ENCODE data around the gene CASKIN2.
A peak's percentile ranks its signal among the peaks of the same experiment; 100 is the strongest.
"Not testable (repeated sequence)": the region's sequence is repeated elsewhere in the genome, so short reads cannot be mapped to it uniquely, and the experiment has no call there.

The CASKIN2 gene

GRCh38 chr17:75475851-75476250 lies 39.5 kb downstream of the CASKIN2 start:
- DNase-seq (ENCODE audit: low read depth in 2 of 3, low spot score in 2 of 3): no peak

DNA sequence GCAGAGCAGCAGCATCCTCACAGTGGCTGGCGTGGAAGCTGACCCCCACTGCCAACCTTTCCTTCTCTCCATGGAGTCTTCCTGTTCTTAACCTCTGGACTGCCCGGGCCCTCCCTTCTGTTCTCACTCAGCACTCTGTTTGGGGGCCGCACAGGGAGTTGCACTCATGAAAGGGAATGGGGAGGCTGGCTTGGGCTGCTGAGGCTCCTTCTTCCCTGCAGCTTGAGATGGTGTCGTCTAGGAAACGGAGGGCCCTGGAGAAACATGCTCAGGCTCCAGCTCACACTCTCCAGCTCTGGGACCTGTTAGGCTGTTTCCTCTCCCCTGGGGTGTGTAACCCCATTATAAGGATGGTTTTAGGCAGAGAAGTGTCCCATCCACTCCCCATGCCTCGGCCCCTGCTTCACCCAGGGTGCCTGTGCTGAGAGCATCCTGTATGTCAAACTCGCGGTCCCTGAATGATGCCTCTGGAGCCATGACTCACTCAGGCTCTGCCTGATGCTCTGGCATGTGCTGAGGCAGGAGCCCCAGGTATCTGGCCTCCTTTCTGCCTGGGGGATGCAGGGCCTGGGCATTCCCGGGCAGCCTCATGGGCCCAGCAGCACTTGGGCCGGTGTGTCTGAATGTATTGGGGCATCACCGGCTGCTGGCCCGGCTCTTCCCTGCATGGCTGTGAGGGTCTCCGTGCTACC lies 40.0 kb downstream of the CASKIN2 start:
- DNase-seq (ENCODE audit: low read depth in 2 of 3, low spot score in 2 of 3): no peak

DNA sequence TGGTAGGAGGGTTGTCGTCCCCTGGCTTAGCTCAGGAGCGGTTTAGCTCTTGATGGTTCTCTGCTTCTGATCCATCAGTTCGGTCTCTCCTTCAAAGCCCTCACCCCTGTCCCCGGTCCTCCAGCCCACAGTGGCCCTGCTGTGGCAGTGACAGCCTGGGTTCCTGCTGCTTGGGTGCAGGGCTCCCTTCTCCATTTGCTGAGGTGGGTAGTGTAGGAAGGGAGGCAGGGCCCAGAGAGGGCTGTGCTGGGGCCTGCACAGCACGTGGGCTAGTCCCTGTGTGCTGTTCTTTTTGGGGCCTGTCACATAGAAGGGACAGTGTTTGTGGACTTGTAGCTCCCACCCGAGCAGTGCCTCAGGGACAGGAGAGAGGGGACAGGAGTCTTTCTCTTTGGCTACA lies 40.6 kb downstream of the CASKIN2 start:
- DNase-seq (ENCODE audit: low read depth in 2 of 3, low spot score in 2 of 3): no peak

- no peak for DNase-seq (ENCODE audit: low read depth in 2 of 3, low spot score in 2 of 3)
Observed at GRCh38 chr17:75473246-75473645, 42.1 kb downstream of the CASKIN2 start.

GRCh38 chr17:75472119-75472518 lies 43.2 kb downstream of the CASKIN2 start:
- DNase-seq (ENCODE audit: low read depth in 2 of 3, low spot score in 2 of 3): no peak

GRCh38 chr17:75471207-75471606 lies 44.1 kb downstream of the CASKIN2 start:
- no peak for DNase-seq (ENCODE audit: low read depth in 2 of 3, low spot score in 2 of 3)

DNA sequence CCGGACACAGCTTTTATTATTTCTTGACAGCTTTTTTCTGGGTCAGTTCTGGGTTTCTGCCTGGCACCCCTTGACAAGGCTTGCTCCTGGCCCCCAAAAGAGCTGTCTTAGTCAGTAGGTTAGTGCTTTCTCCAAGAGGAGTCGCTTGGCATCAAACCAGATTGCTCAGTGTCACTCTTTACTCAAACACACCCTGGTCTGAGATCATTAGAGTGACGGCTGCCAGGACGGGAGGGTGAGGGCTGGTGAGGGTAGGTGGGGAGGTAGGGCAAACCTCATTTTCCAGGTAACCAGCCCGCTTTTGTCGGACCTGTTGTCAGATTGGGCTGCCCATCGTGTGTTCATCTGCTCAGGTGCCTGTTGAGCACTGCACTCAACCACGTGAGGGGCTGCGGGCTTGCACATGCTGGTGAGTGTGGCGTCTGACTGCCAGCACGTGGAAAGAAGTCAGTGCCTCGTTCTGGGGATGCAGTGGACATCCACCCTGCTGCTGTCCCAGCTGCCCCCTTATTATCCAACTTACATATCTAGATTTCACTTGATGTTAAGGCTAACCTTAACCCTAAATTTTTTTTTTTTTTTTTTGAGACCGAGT lies 46.5 kb downstream of the CASKIN2 start:
- no peak for DNase-seq (ENCODE audit: low read depth in 2 of 3, low spot score in 2 of 3)

GRCh38 chr17:75468291-75468754 lies 47.0 kb downstream of the CASKIN2 start:
- no peak for DNase-seq (ENCODE audit: low read depth in 2 of 3, low spot score in 2 of 3)

DNA sequence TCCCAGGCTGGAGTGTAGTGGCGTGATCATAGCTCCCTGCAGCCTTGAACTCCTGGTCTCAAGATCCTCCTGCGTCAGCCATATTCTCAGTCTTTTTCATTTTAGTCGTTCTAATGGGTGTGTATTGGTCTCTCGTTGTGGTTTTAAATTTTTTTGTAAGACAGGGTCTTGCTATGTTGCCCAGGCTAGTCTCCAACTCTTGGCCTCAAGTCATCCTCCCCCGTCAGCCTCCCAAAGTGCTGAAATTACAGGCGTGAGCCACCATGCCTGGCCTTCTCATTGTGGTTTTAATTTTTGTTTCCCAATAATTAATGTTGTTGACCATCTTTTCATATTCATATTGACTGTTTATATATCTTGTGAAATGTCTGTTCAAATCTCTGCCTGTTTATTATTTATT lies 50.3 kb downstream of the CASKIN2 start:
- DNase-seq (ENCODE audit: low read depth in 2 of 3, low spot score in 2 of 3): no peak

GRCh38 chr17:75463603-75464002 lies 51.7 kb downstream of the CASKIN2 start:
- DNase-seq (ENCODE audit: low read depth in 2 of 3, low spot score in 2 of 3): no peak

- DNase-seq (ENCODE audit: low read depth in 2 of 3, low spot score in 2 of 3): no peak
Observed at GRCh38 chr17:75460295-75460694, 55.0 kb downstream of the CASKIN2 start.

- DNase-seq (ENCODE audit: low read depth in 2 of 3, low spot score in 2 of 3): no peak
Observed at GRCh38 chr17:75459590-75460267, 55.6 kb downstream of the CASKIN2 start.

- no peak for DNase-seq (ENCODE audit: low read depth in 2 of 3, low spot score in 2 of 3)
Observed at GRCh38 chr17:75459246-75459589, 56.1 kb downstream of the CASKIN2 start.

DNA sequence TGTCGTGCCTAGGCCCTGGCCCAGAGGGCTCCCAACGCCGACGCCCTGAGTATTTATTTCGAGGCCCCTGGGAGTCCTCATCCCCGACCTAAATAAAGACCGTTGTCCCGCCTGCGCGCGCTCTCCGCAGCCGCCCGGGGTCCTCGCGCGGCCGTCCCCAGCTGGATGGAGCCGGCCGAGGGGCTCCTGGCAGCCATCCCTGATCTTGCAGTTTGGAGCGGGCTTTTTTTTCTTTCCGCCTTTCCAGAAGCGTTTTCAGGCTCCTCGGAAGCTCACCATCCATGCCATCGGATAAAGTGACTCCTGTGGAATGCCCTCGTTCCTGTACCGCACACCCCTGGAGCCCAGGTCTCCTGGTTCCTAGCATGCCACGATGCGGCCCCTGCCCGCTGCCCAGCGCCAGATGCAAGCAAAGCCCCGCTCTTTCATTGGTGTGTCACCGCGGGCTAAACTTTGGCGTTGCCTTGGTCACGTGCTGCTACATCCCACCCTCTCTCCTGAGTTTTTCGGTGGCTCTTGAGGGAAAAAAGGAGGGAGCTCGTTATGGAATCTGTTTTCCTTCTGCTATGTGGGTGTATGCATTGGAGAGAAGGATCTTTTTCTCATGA lies 58.2 kb downstream of the CASKIN2 start:
- peak in 2 of 3 experiments; percentile 5 to 6 for DNase-seq (ENCODE audit: low read depth in 2 of 3, low spot score in 2 of 3)

GRCh38 chr17:75456417-75457046 lies 58.8 kb downstream of the CASKIN2 start, which contains the start of gene TMEM94:
Gene TMEM94, plus strand, starts transcription at chr17:75456635. Its CDS starts 15,271 bp downstream, at chr17:75471906.
- peak; percentile 60 to 77 (median 76) for DNase-seq (ENCODE audit: low read depth in 2 of 3, low spot score in 2 of 3)

- DNase-seq (ENCODE audit: low read depth in 2 of 3, low spot score in 2 of 3): no peak
Observed at GRCh38 chr17:75456039-75456416, 59.3 kb downstream of the CASKIN2 start.

GRCh38 chr17:75454672-75455071 lies 60.7 kb downstream of the CASKIN2 start:
- not testable (repeated sequence) for DNase-seq (ENCODE audit: low read depth in 2 of 3, low spot score in 2 of 3)

DNA sequence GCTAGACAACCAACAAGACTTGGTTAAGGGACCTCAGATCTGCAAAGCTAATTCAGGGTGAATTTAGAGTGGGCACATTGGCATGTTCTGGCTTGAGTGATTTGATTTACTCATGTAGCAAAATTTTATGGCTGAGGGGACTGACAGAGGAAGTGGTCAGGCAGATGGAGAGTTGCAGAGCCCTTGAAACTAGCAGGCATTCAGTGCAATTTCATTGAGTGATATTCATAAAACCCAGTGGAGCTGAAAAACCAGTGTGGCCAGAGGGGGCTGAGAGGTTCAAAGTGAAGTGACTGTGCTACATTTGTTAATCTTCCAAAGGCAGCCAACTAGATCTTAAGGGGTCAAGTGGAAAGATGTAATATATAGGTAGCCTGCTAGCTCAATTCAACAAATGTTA lies 61.1 kb downstream of the CASKIN2 start:
- no peak for DNase-seq (ENCODE audit: low read depth in 2 of 3, low spot score in 2 of 3)

GRCh38 chr17:75450270-75450669 lies 65.1 kb downstream of the CASKIN2 start:
- no peak for DNase-seq (ENCODE audit: low read depth in 2 of 3, low spot score in 2 of 3)

All from activated CD8-positive, alpha-beta memory T cell treated with anti-CD3 and anti-CD28 coated beads for 48 hours (primary cell).